Measurements from ENCODE around the gene CFAP119. TPM values are rescaled to one million over a fixed set of nuclear protein-coding genes. Genes with fewer than 3 reads are reported as not detected.
A peak's percentile ranks its signal among the peaks of the same experiment; 100 is the strongest.

The CFAP119 gene
- total and polyA plus RNA-seq, 2 donors from 2014 or later: 12.2 to 13.5 TPM

DNA sequence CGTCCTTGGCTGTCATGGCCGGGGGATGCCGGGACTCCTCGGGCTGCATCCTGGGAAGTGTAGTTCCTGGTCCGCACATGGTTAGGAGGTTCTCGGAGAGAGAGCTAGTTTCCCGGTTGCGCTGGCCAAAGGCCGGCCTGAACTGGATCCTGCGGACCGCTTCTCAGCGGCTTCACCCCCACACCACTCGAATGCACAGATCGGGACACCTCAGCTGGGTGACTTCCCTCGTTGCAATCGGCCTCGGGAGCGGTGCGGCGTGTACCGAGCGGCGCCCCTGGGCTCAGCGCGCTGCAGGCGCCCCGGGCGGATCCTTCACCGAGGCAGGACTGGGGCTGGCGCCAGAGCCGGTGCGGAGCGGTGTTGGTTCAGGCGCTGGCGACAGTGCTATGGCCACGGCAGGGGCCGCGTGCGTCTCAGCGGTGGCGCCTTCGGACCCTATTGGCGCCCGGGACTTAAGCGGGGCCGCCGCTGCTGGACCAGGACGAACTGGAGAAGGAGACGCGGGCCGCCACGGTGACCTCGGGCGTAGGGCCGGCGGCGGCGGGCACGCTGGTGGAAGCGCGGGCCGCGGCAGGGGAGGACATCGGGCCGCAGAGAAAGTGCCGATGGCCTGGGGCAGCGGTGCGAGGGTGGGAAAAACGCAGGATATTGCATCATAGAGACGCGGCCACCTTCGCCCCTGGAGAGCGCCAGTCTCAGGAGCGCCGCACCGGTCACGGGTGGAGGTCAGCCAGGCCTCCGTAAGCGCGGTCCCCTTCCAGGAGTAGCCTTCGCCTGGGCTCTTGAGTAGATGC lies 13.7 kb upstream of the CFAP119 start:
- TF ChIP-seq CTCF (IDR thresholded peaks at IDR 0.05; ENCODE audit: borderline replicate concordance, extremely low read depth, insufficient read depth): no peak
- no peaks in the 10 kb centered on the region for H3K9me3 ChIP-seq (ENCODE audit: control insufficient read depth in 2 of 3, insufficient read depth in 1 of 3, low read length in 3 of 3)
- H3K27ac ChIP-seq (ENCODE audit: low read depth in 2 of 2, low read length in 2 of 2): peak overlapping the region; percentile 92 to 95
- DNase-seq (peak; percentile 90 to 96 (median 94)), FAIRE-seq (no peak)
- peak overlapping the region; percentile 66 to 75 (median 69) for H3K4me3 ChIP-seq (ENCODE audit: low read length in 3 of 3)
- H3K36me3 ChIP-seq (ENCODE audit: control insufficient read depth in 2 of 3, insufficient read depth in 3 of 3, low read length in 3 of 3): peaks cover 0 to 27% (median 18%) of the 10 kb centered on the region in 3 donors
- peak overlapping the region; percentile 38 to 74 (median 53) for H3K9ac ChIP-seq (ENCODE audit: low read length in 3 of 3)
- H3K4me1 ChIP-seq (ENCODE audit: control insufficient read depth in 2 of 3, insufficient read depth in 2 of 3, low read depth in 1 of 3, low read length in 3 of 3): peaks cover 0 to 10% (median 2%) of the 10 kb centered on the region in 3 donors
- H3K27me3 ChIP-seq (ENCODE audit: control insufficient read depth, insufficient read depth, low read length): no peaks in the 10 kb centered on the region
- intact Hi-C loops (cut with DNase I): no loop called here

DNA sequence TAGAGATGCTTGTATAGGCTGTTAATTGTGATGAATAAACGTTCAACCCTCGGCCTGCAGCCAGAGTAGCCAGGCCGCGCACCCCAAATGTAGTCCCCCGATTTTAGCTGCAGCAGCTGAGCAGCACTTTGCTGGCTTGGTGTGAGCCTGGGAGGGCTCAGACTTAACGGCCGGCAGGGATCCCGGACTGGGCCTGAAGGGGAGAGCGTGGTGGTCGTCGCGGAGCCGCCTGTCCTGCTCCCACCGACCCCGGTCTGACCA lies 13.2 kb upstream of the CFAP119 start:
- no peaks in the 10 kb centered on the region for H3K27me3 ChIP-seq (ENCODE audit: control insufficient read depth, insufficient read depth, low read length)

GRCh38 chr16:30774367-30775130 lies 12.7 kb upstream of the CFAP119 start:
- DNase-seq (peak in 2 of 5 donors; percentile 29 to 32), FAIRE-seq (no peak)
- no peak for TF ChIP-seq CTCF (IDR thresholded peaks at IDR 0.05; ENCODE audit: borderline replicate concordance, extremely low read depth, insufficient read depth)
- intact Hi-C loops (cut with DNase I): no loop called here
- Histone ChIP-seq H3K4me3 (ENCODE audit: low read length in 3 of 3) (peak overlapping the region in 2 of 3 donors; percentile 66 to 75), H3K4me1 (ENCODE audit: control insufficient read depth in 2 of 3, insufficient read depth in 2 of 3, low read depth in 1 of 3, low read length in 3 of 3) (peaks cover 0 to 10% (median 2%) of the 10 kb centered on the region in 3 donors), H3K36me3 (ENCODE audit: control insufficient read depth in 2 of 3, insufficient read depth in 3 of 3, low read length in 3 of 3) (peaks cover 4 to 33% (median 19%) of the 10 kb centered on the region in 3 donors), H3K9ac (ENCODE audit: low read length in 3 of 3) (peak overlapping the region in 1 of 3 donors; percentile 53), H3K9me3 (ENCODE audit: control insufficient read depth in 2 of 3, insufficient read depth in 1 of 3, low read length in 3 of 3) (no peaks in the 10 kb centered on the region), H3K27me3 (ENCODE audit: control insufficient read depth, insufficient read depth, low read length) (no peaks in the 10 kb centered on the region), H3K27ac (ENCODE audit: low read depth in 2 of 2, low read length in 2 of 2) (peak overlapping the region; percentile 37 to 72)

More for the DNA sequence above, 13.2 kb upstream of the CFAP119 start:
- Histone ChIP-seq H3K36me3 (ENCODE audit: control insufficient read depth in 2 of 3, insufficient read depth in 3 of 3, low read length in 3 of 3) (peaks cover 3 to 31% (median 18%) of the 10 kb centered on the region in 3 donors), H3K4me3 (ENCODE audit: low read length in 3 of 3) (peak overlapping the region in 2 of 3 donors; percentile 66 to 75), H3K9ac (ENCODE audit: low read length in 3 of 3) (peak overlapping the region in 1 of 3 donors; percentile 53), H3K9me3 (ENCODE audit: control insufficient read depth in 2 of 3, insufficient read depth in 1 of 3, low read length in 3 of 3) (no peaks in the 10 kb centered on the region), H3K27ac (ENCODE audit: low read depth in 2 of 2, low read length in 2 of 2) (peak overlapping the region; percentile 37 to 72), H3K4me1 (ENCODE audit: control insufficient read depth in 2 of 3, insufficient read depth in 2 of 3, low read depth in 1 of 3, low read length in 3 of 3) (peaks cover 0 to 10% (median 2%) of the 10 kb centered on the region in 3 donors)
- no peak for TF ChIP-seq CTCF (IDR thresholded peaks at IDR 0.05; ENCODE audit: borderline replicate concordance, extremely low read depth, insufficient read depth)
- intact Hi-C loops (cut with DNase I): no loop called here
- DNase-seq: peak in 1 of 5 donors; percentile 14
- FAIRE-seq: no peak

All from kidney (tissue), 14 donors.